HepG2 (cell line): ENCODE data around the gene P3H4. TPM values are rescaled to one million over a fixed set of nuclear protein-coding genes. Genes with fewer than 3 reads are reported as not detected.

Source experiments
- AGO2 ChIP-seq: fragments of 200-400 bp; formaldehyde crosslinking; optimal IDR thresholded peaks from 2 replicates; pipeline ENCODE3; 2017; ENCODE audit warnings: mild to moderate bottlenecking, low read depth, low read length, moderate library complexity
- MAZ ChIP-seq, 2 experiments: sonication (generic) in 1 of 2; formaldehyde crosslinking in 1 of 2; IDR thresholded peaks; 2 replicates each; pipeline versions ENCODE4 v1.5.0 to v1.6.1; 2012 to 2020; ENCODE audit warnings: low read depth in 2 of 2, mild to moderate bottlenecking in 2 of 2, borderline replicate concordance in 1 of 2, improper control_type of control experiment in 1 of 2, low read length in 1 of 2, missing genetic modification reagents in 1 of 2, moderate library complexity in 1 of 2
- POLR2G ChIP-seq: fragments of 200-400 bp; formaldehyde crosslinking; IDR thresholded peaks from 2 replicates; pipeline ENCODE4 v1.6.1; 2018; ENCODE audit warnings: mild to moderate bottlenecking, low read depth, low read length, moderate library complexity
- TGIF2 ChIP-seq: IDR thresholded peaks from 2 replicates; pipeline ENCODE4 v1.6.1; 2016; ENCODE audit warnings: control low read depth, missing compliant biosample characterization
- ZNF138 ChIP-seq: sonication (generic); formaldehyde crosslinking; IDR thresholded peaks from 2 replicates; pipeline ENCODE4 v1.5.0; 2020; ENCODE audit warnings: mild to moderate bottlenecking, low read depth, missing genetic modification reagents
- ZNF333 ChIP-seq: sonication (generic); formaldehyde crosslinking; IDR thresholded peaks from 2 replicates; pipeline ENCODE4 v1.4.0; 2020; ENCODE audit warnings: mild to moderate bottlenecking, missing genetic modification reagents, borderline replicate concordance
- ZNF451 ChIP-seq: sonication (generic); formaldehyde crosslinking; IDR thresholded peaks from 2 replicates; pipeline ENCODE4 v1.5.0; 2020; ENCODE audit warnings: mild to moderate bottlenecking, missing genetic modification reagents
- ZNF501 ChIP-seq: sonication (generic); formaldehyde crosslinking; IDR thresholded peaks from 2 replicates; pipeline ENCODE4 v1.5.1; 2020; ENCODE audit warnings: mild to moderate bottlenecking, moderate library complexity, missing genetic modification reagents
- ZNF562 ChIP-seq: sonication (generic); formaldehyde crosslinking; IDR thresholded peaks from 2 replicates; pipeline ENCODE4 v1.8.0; 2022; ENCODE audit warnings: missing genetic modification reagents, borderline replicate concordance
- ZNF616 ChIP-seq: sonication (generic); formaldehyde crosslinking; IDR thresholded peaks from 2 replicates; pipeline ENCODE4 v1.5.0; 2020; ENCODE audit warnings: low read depth, mild to moderate bottlenecking, missing genetic modification reagents
- ZNF788 ChIP-seq: sonication (generic); formaldehyde crosslinking; IDR thresholded peaks from 2 replicates; pipeline ENCODE4 v1.5.0; 2020; ENCODE audit warnings: mild to moderate bottlenecking, missing genetic modification reagents, borderline replicate concordance
- ZNF891 ChIP-seq: sonication (generic); formaldehyde crosslinking; IDR thresholded peaks from 2 replicates; pipeline ENCODE4 v1.5.0; 2020; ENCODE audit warnings: mild to moderate bottlenecking, missing genetic modification reagents
- polyA plus RNA-seq, 8 experiments: library from polyadenylated mRNA; depleted of rRNA in 3 of 8; stranded (reverse) in 7 of 8; unstranded in 1 of 8; fragments of >200 nt; fragmentation: Illumina TruSeq in 4 of 8; extraction: Trizol in 4 of 8; gene quantifications; 2 replicates each; pipeline versions ENCODE4 v1.2.1 to v1.2.3, GENCODE V29; 2011 to 2016; ENCODE audit warnings: low read depth in 4 of 8, missing spikeins in 1 of 8, mixed read lengths in 1 of 8; ENCODE audit not compliant: insufficient read depth in 1 of 8
- total RNA-seq, 5 experiments: library from RNA; depleted of rRNA; stranded (reverse); fragments of >200 nt; fragmentation: Illumina TruSeq; extraction: Trizol; gene quantifications; 2 replicates each; pipeline ENCODE4 v1.2.3, GENCODE V29; 2016; ENCODE audit warnings: low read depth in 1 of 5
- TF ChIP-seq, protein P1 (sequence below): sonication (generic); formaldehyde crosslinking; IDR thresholded peaks from 2 replicates; pipeline ENCODE4; 2020; ENCODE audit warnings: missing genetic modification reagents, mild to moderate bottlenecking, borderline replicate concordance
- TF ChIP-seq, protein P2 (sequence below): sonication (generic); formaldehyde crosslinking; IDR thresholded peaks from 2 replicates; pipeline ENCODE4 v1.4.0; 2020; ENCODE audit warnings: low read depth, mild to moderate bottlenecking, missing genetic modification reagents
- TF ChIP-seq, protein P3 (sequence below): sonication (generic); formaldehyde crosslinking; IDR thresholded peaks from 2 replicates; pipeline ENCODE4 v1.8.0; 2023; ENCODE audit warnings: mild to moderate bottlenecking, missing genetic modification reagents
- TF ChIP-seq, protein P4 (sequence below): sonication (generic); formaldehyde crosslinking; IDR thresholded peaks from 2 replicates; pipeline ENCODE4 v1.9.0; 2022; ENCODE audit warnings: missing genetic modification reagents, mild to moderate bottlenecking, borderline replicate concordance

P3H4 gene
- total and polyA plus RNA-seq, 2 of the 13 experiments (the other 11 are each of a cell fraction or from before 2014, with no cell fraction given): 37.1 to 50.6 TPM

DNA sequence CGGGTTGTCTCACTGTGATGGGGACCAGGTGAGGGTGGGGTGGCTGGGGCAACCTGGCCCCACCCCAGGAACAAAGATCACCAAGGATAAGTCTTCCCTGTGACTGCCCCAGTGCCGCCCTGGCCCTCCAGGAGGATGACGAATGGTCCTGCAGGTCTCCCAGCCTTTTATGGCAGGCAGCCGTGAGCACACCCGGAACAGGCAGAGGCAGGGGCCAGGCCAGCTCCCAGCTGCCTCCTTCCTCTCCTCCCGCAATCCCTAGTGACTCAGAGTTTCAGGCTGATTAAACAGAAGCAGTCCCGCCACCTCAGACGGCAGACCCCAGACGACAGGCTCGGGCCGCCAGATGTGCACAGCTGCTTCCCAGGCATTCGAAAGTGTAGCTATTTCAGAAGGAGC lies 38.6 kb downstream of the P3H4 start (continued):
- TF ChIP-seq AGO2 (peak; percentile 67), ZNF788 (CRISPR knock-in tag) (peak; percentile 18; the same call in 1 of the 2 replicates), ZNF451 (CRISPR knock-in tag) (peak; percentile 16; the same call in 1 of the 2 replicates), ZNF891 (CRISPR knock-in tag) (no peak; the same call in 1 of the 2 replicates), POLR2G (peak; percentile 66; the same call in 1 of the 2 replicates), ZNF333 (CRISPR knock-in tag) (peak; percentile 58; the same call in 1 of the 2 replicates), ZNF562 (CRISPR knock-in tag) (no peak), TGIF2 (CRISPR knock-in tag) (peak; percentile 9; the same call in 1 of the 2 replicates), ZNF501 (CRISPR knock-in tag) (peak; percentile 45; the same call in 1 of the 2 replicates), MAZ (IDR thresholded peaks at IDR 0.05; ENCODE audit: borderline replicate concordance, low read depth, low read length) (0 out of 2 replicates have a peak, but pooled peaks have one; percentile 9), MAZ (CRISPR knock-in tag; IDR thresholded peaks at IDR 0.05; ENCODE audit: low read depth) (0 out of 2 replicates have a peak, but pooled peaks have one; percentile 2), ZNF616 (CRISPR knock-in tag) (no peak), ZNF138 (CRISPR knock-in tag) (peak; percentile 42; the same call in 1 of the 2 replicates)
- TF ChIP-seq, protein P1, sequence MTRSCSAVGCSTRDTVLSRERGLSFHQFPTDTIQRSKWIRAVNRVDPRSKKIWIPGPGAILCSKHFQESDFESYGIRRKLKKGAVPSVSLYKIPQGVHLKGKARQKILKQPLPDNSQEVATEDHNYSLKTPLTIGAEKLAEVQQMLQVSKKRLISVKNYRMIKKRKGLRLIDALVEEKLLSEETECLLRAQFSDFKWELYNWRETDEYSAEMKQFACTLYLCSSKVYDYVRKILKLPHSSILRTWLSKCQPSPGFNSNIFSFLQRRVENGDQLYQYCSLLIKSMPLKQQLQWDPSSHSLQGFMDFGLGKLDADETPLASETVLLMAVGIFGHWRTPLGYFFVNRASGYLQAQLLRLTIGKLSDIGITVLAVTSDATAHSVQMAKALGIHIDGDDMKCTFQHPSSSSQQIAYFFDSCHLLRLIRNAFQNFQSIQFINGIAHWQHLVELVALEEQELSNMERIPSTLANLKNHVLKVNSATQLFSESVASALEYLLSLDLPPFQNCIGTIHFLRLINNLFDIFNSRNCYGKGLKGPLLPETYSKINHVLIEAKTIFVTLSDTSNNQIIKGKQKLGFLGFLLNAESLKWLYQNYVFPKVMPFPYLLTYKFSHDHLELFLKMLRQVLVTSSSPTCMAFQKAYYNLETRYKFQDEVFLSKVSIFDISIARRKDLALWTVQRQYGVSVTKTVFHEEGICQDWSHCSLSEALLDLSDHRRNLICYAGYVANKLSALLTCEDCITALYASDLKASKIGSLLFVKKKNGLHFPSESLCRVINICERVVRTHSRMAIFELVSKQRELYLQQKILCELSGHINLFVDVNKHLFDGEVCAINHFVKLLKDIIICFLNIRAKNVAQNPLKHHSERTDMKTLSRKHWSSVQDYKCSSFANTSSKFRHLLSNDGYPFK (CRISPR knock-in tag): peak; percentile 49; the same call in 1 of the 2 replicates
- TF ChIP-seq, protein P2, sequence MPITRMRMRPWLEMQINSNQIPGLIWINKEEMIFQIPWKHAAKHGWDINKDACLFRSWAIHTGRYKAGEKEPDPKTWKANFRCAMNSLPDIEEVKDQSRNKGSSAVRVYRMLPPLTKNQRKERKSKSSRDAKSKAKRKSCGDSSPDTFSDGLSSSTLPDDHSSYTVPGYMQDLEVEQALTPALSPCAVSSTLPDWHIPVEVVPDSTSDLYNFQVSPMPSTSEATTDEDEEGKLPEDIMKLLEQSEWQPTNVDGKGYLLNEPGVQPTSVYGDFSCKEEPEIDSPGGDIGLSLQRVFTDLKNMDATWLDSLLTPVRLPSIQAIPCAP: 0 out of 2 replicates have a peak, but pooled peaks have one; percentile 64
- TF ChIP-seq, protein P3, sequence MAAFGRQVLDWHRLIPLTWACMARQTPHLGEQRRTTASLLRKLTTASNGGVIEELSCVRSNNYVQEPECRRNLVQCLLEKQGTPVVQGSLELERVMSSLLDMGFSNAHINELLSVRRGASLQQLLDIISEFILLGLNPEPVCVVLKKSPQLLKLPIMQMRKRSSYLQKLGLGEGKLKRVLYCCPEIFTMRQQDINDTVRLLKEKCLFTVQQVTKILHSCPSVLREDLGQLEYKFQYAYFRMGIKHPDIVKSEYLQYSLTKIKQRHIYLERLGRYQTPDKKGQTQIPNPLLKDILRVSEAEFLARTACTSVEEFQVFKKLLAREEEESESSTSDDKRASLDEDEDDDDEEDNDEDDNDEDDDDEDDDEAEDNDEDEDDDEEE (CRISPR knock-in tag): no peak
- TF ChIP-seq, protein P4, sequence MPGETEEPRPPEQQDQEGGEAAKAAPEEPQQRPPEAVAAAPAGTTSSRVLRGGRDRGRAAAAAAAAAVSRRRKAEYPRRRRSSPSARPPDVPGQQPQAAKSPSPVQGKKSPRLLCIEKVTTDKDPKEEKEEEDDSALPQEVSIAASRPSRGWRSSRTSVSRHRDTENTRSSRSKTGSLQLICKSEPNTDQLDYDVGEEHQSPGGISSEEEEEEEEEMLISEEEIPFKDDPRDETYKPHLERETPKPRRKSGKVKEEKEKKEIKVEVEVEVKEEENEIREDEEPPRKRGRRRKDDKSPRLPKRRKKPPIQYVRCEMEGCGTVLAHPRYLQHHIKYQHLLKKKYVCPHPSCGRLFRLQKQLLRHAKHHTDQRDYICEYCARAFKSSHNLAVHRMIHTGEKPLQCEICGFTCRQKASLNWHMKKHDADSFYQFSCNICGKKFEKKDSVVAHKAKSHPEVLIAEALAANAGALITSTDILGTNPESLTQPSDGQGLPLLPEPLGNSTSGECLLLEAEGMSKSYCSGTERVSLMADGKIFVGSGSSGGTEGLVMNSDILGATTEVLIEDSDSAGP: 0 out of 2 replicates have a peak, but pooled peaks have one; percentile 5
